NCI-H1436 treated with DMSO at 0.1 percent for 48 hours (cell line): ENCODE results near the gene APOBEC3A.

Source experiments
- DNase-seq: peaks from one replicate; lab custom pipeline; 2025; lab: John Stamatoyannopoulos, UW

Gene APOBEC3A

DNA sequence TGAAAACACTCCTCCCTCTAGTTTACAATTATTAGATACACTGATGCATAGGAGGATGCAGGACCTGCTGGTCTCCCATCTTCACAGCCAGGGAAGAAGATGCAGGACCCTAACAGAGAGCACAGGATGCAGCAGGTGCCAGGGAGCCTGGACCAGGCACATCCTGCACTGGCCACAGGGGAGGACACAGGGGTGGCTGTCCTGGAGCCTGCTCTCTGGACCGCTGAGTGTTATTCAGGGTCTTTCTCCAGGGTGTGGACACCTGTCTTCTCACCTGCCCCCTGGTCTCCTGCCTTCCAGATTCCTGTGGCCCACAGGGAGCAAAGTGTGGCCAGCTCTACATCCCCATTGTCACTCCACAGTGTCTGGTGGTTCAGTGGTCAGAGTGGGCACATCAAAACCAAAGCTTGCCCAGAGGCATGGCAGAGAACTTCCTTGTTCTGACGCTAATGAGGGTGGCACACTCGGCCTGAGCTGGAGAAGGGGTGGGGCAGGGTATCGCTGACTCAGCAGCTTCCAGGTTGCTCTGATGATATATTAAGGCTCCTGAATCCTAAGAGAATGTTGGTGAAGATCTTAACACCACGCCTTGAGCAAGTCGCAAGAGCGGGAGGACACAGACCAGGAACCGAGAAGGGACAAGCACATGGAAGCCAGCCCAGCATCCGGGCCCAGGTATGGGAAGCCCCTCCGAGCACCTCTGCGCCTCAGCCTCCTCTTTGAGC, at the start of gene APOBEC3A:
APOBEC3A (plus strand) TSS at position 564 of the 725 bp plus-strand sequence; CDS start at position 647, 83 bp downstream.
- no peak for DNase-seq

DNA sequence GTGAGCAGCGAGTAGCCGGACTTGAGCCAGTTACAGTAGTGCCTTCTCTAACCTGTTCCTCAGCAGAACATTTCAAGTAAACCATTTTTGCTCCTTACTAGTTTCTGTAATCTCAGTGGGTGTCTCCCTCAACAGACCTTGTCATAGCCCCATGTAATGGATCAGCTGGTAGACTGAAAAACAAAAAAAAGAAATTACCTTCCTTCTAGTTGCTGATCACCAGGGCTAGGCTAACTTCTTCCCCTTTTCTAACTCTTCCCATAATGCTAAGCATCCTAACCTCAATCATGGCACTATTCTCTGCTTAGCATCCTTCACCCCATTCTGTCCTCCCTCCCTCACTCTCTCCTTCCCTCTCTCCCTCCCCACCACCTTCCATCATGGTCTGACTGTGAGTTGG, 49.6 kb upstream of the APOBEC3A start:
- DNase-seq = no peak

DNA sequence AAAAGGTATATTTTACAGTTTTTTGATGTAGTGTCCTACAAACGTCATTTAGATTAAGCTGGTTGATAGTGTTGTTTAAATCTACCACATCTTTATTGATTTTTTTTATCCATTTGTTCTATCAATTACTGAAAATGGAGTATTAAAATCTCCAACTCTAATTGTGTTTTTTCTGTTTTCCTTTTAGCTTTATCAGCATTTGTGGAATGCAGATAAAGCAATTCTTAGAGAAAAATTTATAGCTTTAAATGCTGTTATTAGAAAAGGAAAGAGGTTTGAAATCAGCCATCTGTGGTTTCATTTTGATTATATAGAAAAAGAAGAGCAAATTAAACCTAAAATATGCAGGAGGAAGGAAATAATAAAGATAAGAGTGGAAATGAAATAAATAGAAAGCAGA, 46.0 kb upstream of the APOBEC3A start:
- no peak for DNase-seq

DNA sequence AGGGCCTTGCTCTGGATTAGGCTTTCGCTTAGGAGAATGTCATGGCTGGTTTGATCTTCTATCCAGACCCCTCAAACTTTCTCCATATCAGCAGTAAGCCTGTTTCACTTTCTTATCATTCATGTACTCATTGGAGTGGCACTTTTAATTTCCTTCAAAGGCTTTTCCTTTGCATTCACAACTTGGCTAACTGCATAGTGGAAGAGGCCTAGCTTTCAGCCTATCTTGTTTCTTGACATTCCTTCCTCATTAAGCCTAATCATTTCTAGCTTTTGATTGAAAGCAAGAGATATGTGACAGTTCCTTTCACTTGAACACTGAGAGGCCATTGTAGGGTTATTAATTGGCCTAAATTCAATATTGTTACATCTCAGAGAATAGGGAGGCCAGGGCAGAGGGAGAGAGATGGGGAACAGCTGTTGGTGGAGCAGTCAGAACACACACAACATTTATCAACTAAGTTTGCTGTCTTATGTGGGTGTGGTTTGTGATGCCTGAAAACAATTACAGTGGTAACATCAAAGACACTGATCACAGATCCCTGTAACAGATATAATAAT, 37.7 kb upstream of the APOBEC3A start:
- no peak for DNase-seq

DNA sequence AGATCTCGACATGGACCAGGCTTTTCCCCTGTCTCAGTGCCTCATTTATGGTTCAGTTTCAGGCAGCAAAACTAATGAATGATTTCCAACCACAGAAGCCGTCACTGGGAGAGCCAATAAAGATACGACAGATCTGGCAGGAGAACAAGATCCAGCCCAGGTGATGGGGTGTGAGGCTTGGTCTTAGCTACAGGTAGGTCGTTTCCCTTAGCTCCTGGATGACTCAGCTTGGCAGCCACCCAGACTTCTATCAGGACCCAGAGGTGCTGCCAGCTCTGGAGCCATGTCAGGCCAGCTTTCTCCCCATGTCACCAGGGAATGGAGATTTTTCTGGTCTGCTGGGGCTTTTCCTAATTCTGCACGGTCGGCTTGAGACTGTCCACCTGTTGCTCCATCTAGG, 36.3 kb upstream of the APOBEC3A start:
- no peak for DNase-seq

DNA sequence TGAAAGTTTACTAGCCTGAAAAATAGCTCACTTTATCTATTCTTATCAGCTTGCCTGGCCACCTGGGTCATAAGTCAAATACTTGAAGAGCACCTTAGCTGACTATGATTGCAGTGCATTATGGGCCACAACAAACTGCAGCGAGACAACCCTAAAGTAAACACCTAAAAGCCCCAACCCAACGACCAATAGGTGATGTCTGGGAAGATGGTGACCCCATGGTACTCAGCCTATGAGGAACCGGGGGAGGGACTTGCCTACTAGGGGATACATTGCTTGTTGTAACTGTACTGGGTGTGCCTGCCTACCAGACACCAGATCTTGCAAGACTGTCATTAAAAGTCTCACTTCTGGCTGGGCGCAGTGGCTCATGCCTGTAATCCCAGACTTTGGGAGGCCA, 35.6 kb upstream of the APOBEC3A start:
- DNase-seq = no peak

DNA sequence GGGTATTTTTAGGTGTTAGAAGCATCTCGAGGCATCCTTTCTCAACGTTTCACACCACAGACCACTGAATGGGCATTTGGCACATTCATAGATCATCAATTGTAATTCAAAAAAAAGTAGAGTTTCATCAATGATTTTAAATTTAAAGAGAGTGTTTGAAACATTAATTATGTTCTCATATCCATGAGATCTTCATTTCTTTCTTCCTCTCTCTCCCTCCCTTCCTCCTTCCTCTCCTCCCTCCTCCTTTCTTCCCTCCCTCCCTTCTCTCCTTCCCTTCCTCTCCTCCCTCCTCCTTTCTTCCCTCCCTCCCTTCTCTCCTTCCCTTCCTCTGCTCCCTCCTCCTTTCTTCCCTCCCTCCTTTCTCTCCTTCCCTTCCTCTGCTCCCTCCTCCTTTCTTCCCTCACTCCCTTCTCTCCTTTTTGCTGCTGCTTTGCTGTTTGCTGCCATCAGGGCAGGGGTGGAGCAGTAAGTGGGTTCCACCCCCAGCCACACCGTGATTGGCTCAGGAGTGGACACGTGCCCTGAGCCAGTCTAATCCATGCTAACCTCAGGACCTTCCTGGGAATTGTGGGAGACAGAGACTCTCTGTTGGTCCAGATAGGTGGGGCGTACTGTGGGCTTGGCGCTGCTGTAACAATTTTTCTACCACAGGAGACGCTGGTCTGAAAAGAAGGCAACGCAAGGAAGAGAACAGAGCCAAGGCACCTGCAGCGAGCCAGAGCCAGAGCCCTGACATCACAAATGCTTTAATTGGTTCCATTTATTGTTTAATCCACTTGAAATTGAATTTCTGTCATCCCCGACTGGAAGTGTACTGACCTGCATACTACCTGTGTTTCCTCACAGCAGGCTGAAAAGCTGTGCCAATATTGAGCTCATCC, 33.7 kb upstream of the APOBEC3A start:
- DNase-seq = peak; percentile 80

DNA sequence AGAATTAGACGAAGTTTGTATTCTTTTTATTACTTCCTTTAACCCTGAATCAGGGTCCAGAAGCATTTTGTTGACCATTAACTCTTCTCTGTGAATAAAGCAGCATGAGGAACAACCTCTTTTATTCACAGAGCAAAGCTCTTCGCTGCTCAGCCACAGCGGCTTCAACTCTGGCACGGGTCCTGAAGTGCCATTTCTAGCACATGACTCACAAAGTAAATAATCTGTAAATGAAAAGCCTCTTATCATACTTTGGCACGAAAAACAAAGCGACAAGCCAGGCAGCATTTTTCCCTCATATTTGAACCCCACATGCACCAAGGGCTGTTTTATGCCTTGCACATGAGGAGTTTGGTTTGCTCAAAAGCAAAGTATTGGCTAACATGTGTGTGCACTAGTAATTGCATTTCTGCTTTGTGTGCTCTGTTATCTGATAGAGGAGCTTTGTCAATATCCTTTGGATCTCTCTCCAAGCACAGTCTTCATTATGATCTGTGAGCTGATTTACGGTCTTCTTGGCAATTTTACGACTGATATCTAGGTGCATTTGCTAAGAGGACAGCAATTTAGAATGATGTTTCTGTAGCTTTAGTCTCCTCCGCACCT, 33.0 kb upstream of the APOBEC3A start:
- DNase-seq = peak; percentile 95

DNA sequence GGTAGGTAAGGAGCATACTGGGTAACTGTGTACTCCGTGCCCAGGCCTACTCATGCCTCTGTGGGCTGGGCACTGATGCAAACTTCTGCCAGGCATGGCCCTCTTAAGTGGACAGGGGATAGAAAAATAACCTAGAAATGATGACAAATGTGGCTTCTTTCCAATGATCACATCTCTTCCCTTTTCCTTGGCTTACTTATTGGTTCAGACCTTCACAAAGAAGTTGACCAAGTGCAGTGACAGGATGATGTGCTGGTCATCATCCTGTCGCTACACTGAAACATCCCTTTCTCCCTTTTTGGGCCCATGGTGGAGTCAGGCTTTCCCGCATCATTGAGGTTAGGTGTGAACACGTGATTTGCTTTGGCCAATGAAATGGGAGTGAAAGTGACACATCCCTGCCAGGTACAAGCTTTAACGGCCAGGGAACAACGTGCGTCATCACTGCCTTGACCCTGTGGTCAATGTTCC, 31.8 kb upstream of the APOBEC3A start:
- DNase-seq = no peak

DNA sequence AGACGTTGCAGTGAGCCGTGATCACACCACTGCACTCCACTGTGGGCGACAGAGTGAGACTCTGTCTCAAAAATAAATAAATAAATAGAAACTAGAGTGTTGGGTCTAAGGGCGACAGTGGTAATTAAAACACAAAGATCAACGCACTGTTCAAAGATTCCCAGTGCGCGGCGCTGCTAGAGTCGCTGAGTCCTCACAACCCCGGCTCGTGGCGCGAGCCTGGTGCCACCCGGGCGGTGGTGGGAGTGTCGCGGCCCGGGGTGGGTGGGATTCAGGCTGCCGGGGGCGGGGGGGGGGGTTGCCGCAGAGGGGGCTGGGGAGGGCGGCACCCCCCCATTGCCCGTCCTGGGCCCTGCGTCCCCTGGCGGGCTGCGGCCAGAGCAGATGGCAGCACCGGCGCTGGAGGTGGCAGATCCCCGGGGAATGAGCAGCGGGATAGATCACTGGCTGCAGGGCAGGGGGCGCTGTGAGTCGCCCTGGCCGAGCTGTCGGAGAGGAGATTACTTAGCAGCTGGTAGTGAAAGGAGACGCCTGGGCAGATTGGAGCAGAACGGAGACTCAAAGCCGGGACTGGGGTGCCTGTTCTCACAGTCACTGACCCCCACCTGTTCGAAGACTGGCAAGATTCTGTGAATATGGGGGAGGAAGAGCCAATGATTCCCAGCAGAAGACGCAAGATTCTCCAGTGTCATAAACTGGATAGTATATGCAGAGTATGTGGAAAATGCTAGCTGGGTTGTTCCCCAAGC, 30.2 kb upstream of the APOBEC3A start:
- DNase-seq = peak; percentile 13

DNA sequence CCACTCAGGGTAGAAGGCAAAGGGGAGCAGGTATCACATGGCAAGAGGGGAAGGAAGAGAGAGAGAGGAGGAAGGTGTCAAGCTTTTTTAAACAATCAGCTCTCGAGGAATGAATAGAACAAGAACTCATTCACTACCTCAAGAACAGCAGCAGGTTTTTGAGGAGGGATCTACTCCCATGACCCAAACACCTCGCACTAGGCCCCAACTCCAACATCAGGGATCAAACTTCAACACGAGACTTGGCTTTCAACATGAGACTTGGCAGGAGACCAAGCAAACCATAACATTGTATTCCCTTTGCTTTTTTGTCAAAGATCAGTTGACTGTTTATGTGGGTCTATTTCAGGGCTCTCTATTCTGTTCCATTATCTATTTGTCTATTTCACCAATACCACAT, 26.9 kb upstream of the APOBEC3A start:
- DNase-seq = no peak

DNA sequence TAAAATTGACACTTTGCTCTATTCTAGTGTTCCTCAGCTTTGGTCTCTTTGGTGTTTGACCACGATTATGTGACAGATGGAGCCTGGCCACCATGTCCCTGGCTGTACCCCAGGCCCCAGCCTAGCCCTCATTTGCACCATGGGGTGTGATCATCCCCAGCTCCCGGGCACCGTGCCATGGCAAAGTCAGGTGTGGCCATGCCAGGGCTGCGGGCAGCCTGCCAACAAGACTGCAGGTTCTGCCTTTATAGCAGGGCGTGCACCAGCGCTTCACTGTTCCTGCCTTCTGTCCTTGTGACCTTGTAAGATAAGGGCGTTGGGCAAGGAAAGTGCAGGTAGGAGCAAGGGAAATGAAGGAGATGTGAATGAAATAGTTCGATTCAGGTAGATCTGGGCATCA, 22.4 kb upstream of the APOBEC3A start:
- DNase-seq = peak; percentile 81

DNA sequence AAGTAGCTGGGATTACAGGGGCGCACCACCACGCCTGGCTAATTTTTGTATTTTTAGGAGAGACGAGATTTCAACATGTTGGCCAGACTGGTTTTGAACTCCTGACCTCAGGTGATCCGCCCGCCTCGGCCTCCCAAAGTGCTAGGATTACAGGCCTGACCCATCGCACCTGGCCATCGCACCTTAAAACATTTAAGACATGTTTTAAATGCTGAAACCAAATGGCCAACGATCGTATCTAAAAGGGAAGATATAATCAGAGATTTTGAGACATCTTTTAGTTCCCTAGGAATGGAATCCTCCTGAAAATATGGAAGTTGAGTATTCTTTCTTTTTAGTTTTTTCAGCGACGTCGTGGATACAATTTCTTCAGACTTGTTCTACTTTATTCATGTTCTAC, 21.8 kb upstream of the APOBEC3A start:
- no peak for DNase-seq

DNA sequence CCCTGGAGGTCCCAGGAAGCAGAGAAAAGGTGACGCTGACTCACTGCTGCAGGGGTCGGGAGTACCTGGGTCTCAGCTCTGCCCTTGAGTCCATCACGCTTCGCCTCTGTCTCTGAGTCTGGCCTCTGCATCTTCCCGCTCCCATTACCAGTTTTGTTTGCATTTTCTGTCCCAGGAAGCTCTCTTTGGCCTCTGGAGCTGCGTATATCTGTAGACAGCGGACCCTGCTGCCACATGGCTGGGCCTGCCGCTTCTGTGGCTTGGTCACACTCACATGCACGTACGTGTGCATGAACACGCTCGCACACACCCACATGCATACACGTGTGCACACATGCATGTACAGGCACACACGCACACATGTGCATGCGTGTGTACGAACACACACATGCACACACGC, 20.8 kb upstream of the APOBEC3A start:
- DNase-seq = no peak

DNA sequence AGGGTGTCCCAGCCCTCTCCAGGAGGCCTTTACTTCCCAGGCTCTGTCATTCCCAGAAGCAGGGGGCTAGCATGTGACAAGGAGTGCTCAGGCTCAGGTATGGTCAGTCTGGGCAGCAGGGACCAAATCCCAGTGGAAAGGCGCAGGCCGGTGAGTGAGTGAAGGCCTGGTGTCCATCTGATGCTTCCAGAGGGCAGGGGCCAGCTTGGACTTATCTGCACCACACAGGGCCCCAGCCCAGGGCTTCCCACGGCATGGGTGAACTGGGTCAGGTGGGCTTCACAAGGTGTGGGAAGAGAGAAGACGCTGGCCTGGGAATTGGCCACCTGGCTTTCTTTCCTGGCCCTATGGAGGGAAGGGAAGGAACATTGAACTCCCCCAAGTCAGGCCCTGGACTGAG, 20.4 kb upstream of the APOBEC3A start:
- DNase-seq = no peak

DNA sequence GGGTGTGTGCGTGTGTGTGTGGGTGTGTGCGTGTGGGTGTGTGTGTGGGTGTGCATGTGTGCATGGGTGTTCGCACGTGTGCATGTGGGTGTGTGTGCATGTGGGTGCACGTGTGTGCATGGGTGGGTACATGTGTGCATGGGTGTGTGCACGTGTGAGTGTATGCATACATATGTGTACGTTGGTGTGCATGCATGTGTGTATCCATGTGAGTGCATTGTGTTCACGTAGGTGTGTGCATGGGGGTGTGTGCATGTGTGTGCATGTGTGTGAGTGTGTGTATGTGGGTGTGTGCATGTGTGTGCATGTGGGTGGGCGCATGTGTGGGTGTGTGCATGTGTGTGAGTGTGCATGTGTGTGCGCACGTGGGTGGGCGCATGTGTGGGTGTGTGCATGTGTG, 19.9 kb upstream of the APOBEC3A start:
- DNase-seq = no peak

DNA sequence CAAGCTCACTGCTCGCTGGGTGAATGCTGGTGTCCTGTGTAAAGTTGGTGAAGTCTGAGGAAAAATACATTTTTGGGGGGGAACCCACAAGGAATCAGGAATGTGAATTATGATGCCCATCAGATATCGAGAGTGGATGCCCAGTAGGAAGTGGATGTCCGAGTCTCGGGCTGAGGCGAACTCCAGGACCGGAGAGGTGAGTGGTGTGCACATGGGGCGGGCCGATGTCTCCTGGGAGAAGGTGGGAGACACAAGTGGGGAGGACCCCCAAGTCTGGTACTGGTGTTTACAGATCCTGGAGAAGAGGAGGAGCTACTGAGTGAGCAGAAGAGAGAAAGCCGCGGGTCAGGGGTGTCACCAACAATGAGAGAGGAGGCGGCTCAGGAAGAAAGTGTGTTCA, 19.2 kb upstream of the APOBEC3A start:
- DNase-seq = no peak

DNA sequence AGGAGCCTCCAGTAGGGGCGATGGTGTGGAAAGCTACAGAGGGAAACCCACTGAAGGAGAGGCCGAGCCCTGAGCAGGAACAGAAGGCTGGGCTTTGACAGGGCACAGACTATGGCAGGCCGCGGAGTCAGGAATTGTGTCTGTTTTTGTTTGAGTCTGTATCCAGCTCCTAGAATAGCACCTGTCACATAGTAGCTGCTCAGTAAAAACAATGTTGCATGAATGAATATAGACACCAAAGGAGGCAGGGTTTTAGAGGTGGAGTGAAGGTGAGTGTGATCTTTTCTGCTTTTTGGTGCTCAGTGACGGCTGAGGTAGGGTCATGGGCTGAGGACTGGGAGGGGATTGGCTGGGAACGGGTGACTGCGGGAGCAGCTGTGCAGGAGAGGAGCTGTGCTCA, 18.5 kb upstream of the APOBEC3A start:
- no peak for DNase-seq

DNA sequence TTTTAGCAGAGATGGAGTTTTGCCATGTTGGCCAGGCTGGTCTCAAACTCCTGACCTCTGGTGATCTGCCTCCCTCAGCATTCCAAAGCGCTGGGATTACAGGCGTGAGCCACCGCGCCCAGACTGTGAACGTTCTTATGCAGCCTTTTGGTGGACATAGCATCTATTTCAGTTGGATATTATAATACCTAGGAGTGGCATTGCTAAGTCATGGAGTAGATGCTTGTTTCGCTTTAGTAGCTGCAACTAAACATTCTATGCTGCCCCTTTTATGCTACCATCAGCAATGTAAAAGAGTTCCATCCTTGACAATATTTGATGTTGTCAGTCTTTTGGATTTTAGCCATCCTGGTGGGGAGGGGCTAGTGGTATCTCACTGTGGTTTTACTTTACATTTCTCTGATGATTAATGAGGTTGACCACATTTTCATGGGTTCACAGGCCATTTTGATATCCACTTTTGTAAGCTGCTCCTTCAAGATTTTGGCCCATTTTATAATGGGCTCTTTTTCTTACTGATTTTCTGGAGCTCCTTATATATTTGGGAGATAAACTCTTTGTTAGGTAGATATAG, 16.5 kb upstream of the APOBEC3A start:
- DNase-seq = no peak

DNA sequence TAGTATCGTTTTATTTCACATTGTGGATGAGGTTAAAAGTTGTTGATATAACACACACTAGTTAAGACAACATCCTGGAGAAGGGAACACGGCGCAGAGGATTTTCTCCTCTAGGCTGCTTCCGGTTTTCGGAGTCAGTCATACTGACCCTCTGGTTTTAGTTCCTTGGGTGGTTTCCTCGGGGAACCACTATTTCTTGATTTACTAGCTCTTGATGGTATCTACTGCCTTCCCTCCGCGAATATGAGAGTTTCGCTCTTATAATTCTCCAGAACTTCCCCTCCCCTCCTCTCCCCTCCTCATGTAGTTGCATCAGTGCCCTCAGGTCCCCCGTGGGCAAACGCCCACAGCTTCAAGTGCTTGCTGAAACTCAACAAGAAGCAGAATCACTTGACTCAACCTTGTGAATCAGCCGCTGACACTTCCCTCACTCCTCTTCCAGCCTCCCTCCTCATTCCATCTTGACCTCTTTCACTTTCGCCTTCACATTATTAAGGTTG, 15.9 kb upstream of the APOBEC3A start:
- no peak for DNase-seq

DNA sequence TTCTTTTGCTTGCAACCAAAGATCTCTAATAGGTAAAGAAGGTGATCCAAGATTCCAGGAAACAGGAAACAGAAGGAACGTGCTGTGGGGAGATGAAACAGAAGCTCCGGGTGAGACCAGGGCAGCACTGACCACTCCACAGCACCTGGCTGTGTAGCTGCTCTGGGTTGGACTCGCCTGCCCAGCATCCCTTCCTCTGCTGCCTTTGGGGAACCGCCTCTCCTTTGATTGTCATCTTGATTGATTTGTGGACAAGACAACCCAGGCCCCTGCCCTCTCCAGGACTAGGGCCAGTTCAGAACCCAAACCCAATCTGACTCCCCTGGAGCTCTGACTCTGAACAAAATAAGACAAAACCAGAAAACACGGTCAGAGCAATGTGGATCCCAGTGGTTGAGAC, 14.7 kb upstream of the APOBEC3A start:
- DNase-seq = no peak
